HCT116 (cell line): ENCODE results near the gene VMA21. TPM values are rescaled to one million over a fixed set of nuclear protein-coding genes. Genes with fewer than 3 reads are reported as not detected.

ENCODE experiments used
- ATAC-seq: fragments of 200-7000 bp; cut with Tn5 transposase; 2 replicates; pipeline ENCODE4 v1.9.1; 2020; ENCODE audit warnings: mild to moderate bottlenecking, moderate library complexity
- BruUV-seq: library from RNA; stranded (reverse); fragments of 400-500 nt; replicated peaks from 2 replicates; lab custom pipeline; 2021; lab: Mats Ljungman, UMichigan
- CTCF ChIA-PET: fragments of 300-600 bp; sonication (Branson Sonifier 250); formaldehyde crosslinking; loops from one replicate; lab custom pipeline; 2021; ENCODE audit warnings: antibody characterized with exemption; lab: Charles Lee
- POLR2A ChIA-PET: fragments of 300-600, 350-600 bp; sonication (Branson Sonifier 250); formaldehyde crosslinking; loops from one replicate; lab custom pipeline; 2021; ENCODE audit warnings: antibody characterized with exemption; lab: Charles Lee
- RAD21 ChIA-PET, 2 experiments: fragments of 300-600 bp; sonication (Branson Sonifier 250); formaldehyde crosslinking; loops; one replicate each; lab custom pipeline; 2023; ENCODE audit warnings: low total read pairs in 2 of 2; ENCODE audit not compliant: uncharacterized antibody in 2 of 2, unreplicated experiment in 2 of 2, low non-redundant PET in 1 of 2; lab: Charles Lee
- DNase-seq: peaks from one replicate; pipeline ENCODE4 v3.0.0-alpha.2; 2010; ENCODE audit warnings: low read depth, low spot score
- H2AFZ ChIP-seq: fragments of 200-600 bp; shearing (Covaris generic), sonication (generic); 2 replicates; pipeline ENCODE4 v1.6.1; 2017; ENCODE audit warnings: low read depth, mixed run types, mixed read lengths, antibody characterized with exemption, low read length; ENCODE audit not compliant: poor library complexity, severe bottlenecking
- H3K27ac ChIP-seq: 2 replicates; pipeline ENCODE4 v1.5.1; 2012; ENCODE audit warnings: low read depth, low read length
- H3K27me3 ChIP-seq: fragments of 200-600 bp; sonication (generic); 2 replicates; pipeline ENCODE4 v1.6.1; 2016; ENCODE audit warnings: mixed run types, low read length, mixed read lengths; ENCODE audit not compliant: insufficient read depth
- H3K36me3 ChIP-seq, 2 experiments: fragments of 200-500 bp in 1 of 2; fragments of 200-600 bp in 1 of 2; sonication (Bioruptor generic) in 1 of 2; sonication (generic) in 1 of 2; 2 replicates each; pipeline versions ENCODE4 v1.5.1 to v1.6.1; 2014 to 2016; ENCODE audit warnings: low read length in 2 of 2, inconsistent platforms in 1 of 2, mixed read lengths in 1 of 2, mixed run types in 1 of 2; ENCODE audit not compliant: insufficient read depth in 2 of 2, control insufficient read depth in 1 of 2
- H3K4me1 ChIP-seq, 2 experiments: fragments of 200-600 bp in 1 of 2; sonication (generic) in 1 of 2; 2 replicates each; pipeline versions ENCODE4 v1.5.1 to v1.6.1; 2012 to 2017; ENCODE audit warnings: low read length in 2 of 2, inconsistent platforms in 1 of 2, mild to moderate bottlenecking in 1 of 2, mixed read lengths in 1 of 2, mixed run types in 1 of 2, moderate library complexity in 1 of 2; ENCODE audit not compliant: insufficient read depth in 2 of 2, control insufficient read depth in 1 of 2
- H3K4me2 ChIP-seq: fragments of 200-600 bp; sonication (generic); 2 replicates; pipeline ENCODE4 v1.6.1; 2017; ENCODE audit warnings: mixed run types, low read length, mixed read lengths
- H3K4me3 ChIP-seq, 2 experiments: fragments of 200-600 bp in 1 of 2; sonication (generic) in 1 of 2; replicated peaks in 1 of 2; 2 replicates each; pipeline ENCODE4 v1.5.1; 2011 to 2016; ENCODE audit warnings: low read length in 2 of 2, control low read depth in 1 of 2, low read depth in 1 of 2, mild to moderate bottlenecking in 1 of 2, mixed read lengths in 1 of 2, mixed run types in 1 of 2
- H3K79me2 ChIP-seq: fragments of 200-600 bp; sonication (generic); 2 replicates; pipeline ENCODE4 v1.6.1; 2017; ENCODE audit warnings: mild to moderate bottlenecking, mixed run types, low read length, moderate library complexity, mixed read lengths; ENCODE audit not compliant: insufficient read depth
- H3K9ac ChIP-seq: fragments of 200-600 bp; sonication (generic); 2 replicates; pipeline ENCODE4 v1.6.1; 2016; ENCODE audit warnings: low read length, mixed read lengths
- H3K9me2 ChIP-seq: fragments of 200-600 bp; sonication (generic), shearing (Covaris generic); 2 replicates; pipeline ENCODE4 v1.6.1; 2017; ENCODE audit warnings: mixed run types, mild to moderate bottlenecking, moderate library complexity; ENCODE audit not compliant: insufficient read depth
- H3K9me3 ChIP-seq, 2 experiments: fragments of 200-500 bp in 1 of 2; fragments of 200-600 bp in 1 of 2; sonication (Bioruptor generic) in 1 of 2; sonication (generic) in 1 of 2; 2 replicates each; pipeline ENCODE4 v1.6.1; 2014 to 2017; ENCODE audit warnings: low read length in 2 of 2, mixed read lengths in 2 of 2, inconsistent platforms in 1 of 2, low read depth in 1 of 2, mild to moderate bottlenecking in 1 of 2, mixed run types in 1 of 2, moderate library complexity in 1 of 2; ENCODE audit not compliant: control insufficient read depth in 1 of 2, insufficient read depth in 1 of 2
- H4K20me1 ChIP-seq: fragments of 200-600 bp; sonication (generic), shearing (Covaris generic); 2 replicates; pipeline ENCODE4 v1.6.1; 2017; ENCODE audit warnings: mixed run types, mild to moderate bottlenecking, moderate library complexity; ENCODE audit not compliant: insufficient read depth
- CBX3 ChIP-seq: IDR thresholded peaks from 2 replicates; pipeline ENCODE4 v1.6.1; 2012; ENCODE audit warnings: low read depth
- CEBPB ChIP-seq: IDR thresholded peaks from 2 replicates; pipeline ENCODE4 v1.6.1; 2012; ENCODE audit warnings: low read depth
- CTCF ChIP-seq, 3 experiments: fragments of 200-600 bp in 1 of 3; sonication (generic) in 1 of 3; IDR thresholded peaks in 2 of 3; conservative IDR thresholded peaks in 1 of 3; 2 replicates each; pipeline ENCODE4 v1.5.1; 2012 to 2017; ENCODE audit warnings: low read depth in 2 of 3, low read length in 2 of 3, antibody characterized with exemption in 1 of 3, borderline replicate concordance in 1 of 3, control low read depth in 1 of 3, mild to moderate bottlenecking in 1 of 3, mixed read lengths in 1 of 3, mixed run types in 1 of 3, moderate library complexity in 1 of 3; ENCODE audit not compliant: insufficient read depth in 1 of 3
- EGR1 ChIP-seq: IDR thresholded peaks from 2 replicates; pipeline ENCODE4 v1.6.1; 2012; ENCODE audit warnings: low read depth
- ELF1 ChIP-seq: IDR thresholded peaks from 2 replicates; pipeline ENCODE4 v1.6.1; 2012; ENCODE audit warnings: low read depth, borderline replicate concordance
- EZH2phosphoT487 ChIP-seq: fragments of 200-600 bp; IDR thresholded peaks from 2 replicates; pipeline ENCODE4 v1.6.1; 2018; ENCODE audit warnings: antibody characterized with exemption, borderline replicate concordance
- FOSL1 ChIP-seq: IDR thresholded peaks from 2 replicates; pipeline ENCODE4 v1.6.1; 2012; ENCODE audit warnings: low read depth
- POLR2A ChIP-seq: IDR thresholded peaks from 2 replicates; pipeline ENCODE4 v1.7.0; 2011; ENCODE audit warnings: borderline replicate concordance; ENCODE audit not compliant: insufficient read depth, insufficient read length; ENCODE audit errors: extremely low read depth
- POLR2AphosphoS5 ChIP-seq: IDR thresholded peaks from 2 replicates; pipeline ENCODE4 v1.6.1; 2011; ENCODE audit warnings: mild to moderate bottlenecking, low read depth, low read length, moderate library complexity
- RAD21 ChIP-seq: IDR thresholded peaks from 2 replicates; pipeline ENCODE4 v1.6.1; 2012; ENCODE audit warnings: low read depth, mild to moderate bottlenecking
- REST ChIP-seq: IDR thresholded peaks from 2 replicates; pipeline ENCODE4 v1.6.1; 2012; ENCODE audit warnings: low read depth
- SIN3A ChIP-seq: IDR thresholded peaks from 2 replicates; pipeline ENCODE4 v1.6.1; 2012; ENCODE audit warnings: low read depth
- SP1 ChIP-seq: IDR thresholded peaks from 2 replicates; pipeline ENCODE4 v1.6.1; 2012; ENCODE audit warnings: low read depth
- SRF ChIP-seq: IDR thresholded peaks from 2 replicates; pipeline ENCODE4 v1.6.1; 2012; ENCODE audit warnings: low read depth
- TCF7L2 ChIP-seq: IDR thresholded peaks from 2 replicates; pipeline ENCODE4 v1.7.0; 2011; ENCODE audit warnings: borderline replicate concordance, inconsistent platforms; ENCODE audit not compliant: insufficient read depth, insufficient read length; ENCODE audit errors: extremely low read depth
- YY1 ChIP-seq: IDR thresholded peaks from 2 replicates; pipeline ENCODE4 v1.6.1; 2011; ENCODE audit warnings: low read length, low read depth, moderate library complexity, mild to moderate bottlenecking; ENCODE audit not compliant: insufficient replicate concordance; ENCODE audit errors: extremely low read depth
- ZFX ChIP-seq: fragments of 450-650 bp; IDR thresholded peaks from 2 replicates; pipeline ENCODE4 v1.6.1; 2017
- intact Hi-C: fragments of 100-400 bp; cut with micrococcal nuclease; formaldehyde crosslinking; loops from 2 replicates; pipeline ENCODE4 v1.10.0; 2022
- total RNA-seq: library from RNA; stranded (reverse); gene quantifications from one replicate; pipeline ENCODE4 v1.2.1, GENCODE V29; 2021; ENCODE audit not compliant: unreplicated experiment
- TF ChIP-seq, protein P1 (sequence below): IDR thresholded peaks from 2 replicates; pipeline ENCODE4 v1.6.1; 2011; ENCODE audit warnings: mild to moderate bottlenecking, low read length, moderate library complexity; ENCODE audit not compliant: insufficient replicate concordance; ENCODE audit errors: extremely low read depth

The VMA21 gene
- total RNA-seq, 1 experiment from 2014 or later: 45.1 TPM

GRCh38 chrX:151398346-151398745 lies 1.3 kb downstream of the VMA21 start:
- CTCF ChIA-PET: no interaction called here
- RAD21 ChIA-PET: no interaction called here
- TF ChIP-seq EZH2phosphoT487 (no peak), SIN3A (no peak), POLR2AphosphoS5 (no peak), REST (no peak), SRF (no peak), CBX3 (no peak), FOSL1 (no peak), CTCF (IDR thresholded peaks at IDR 0.05 in 2 of 3, conservative IDR thresholded peaks at IDR 0.05 in 1 of 3; ENCODE audit: borderline replicate concordance in 1 of 3, insufficient read depth in 1 of 3, low read depth in 2 of 3, low read length in 2 of 3) (no peak), EGR1 (no peak), ZFX (no peak), TCF7L2 (no peak), YY1 (no peak), SP1 (no peak), CEBPB (no peak), POLR2A (no peak), RAD21 (no peak), ELF1 (no peak)
- TF ChIP-seq, protein P1, sequence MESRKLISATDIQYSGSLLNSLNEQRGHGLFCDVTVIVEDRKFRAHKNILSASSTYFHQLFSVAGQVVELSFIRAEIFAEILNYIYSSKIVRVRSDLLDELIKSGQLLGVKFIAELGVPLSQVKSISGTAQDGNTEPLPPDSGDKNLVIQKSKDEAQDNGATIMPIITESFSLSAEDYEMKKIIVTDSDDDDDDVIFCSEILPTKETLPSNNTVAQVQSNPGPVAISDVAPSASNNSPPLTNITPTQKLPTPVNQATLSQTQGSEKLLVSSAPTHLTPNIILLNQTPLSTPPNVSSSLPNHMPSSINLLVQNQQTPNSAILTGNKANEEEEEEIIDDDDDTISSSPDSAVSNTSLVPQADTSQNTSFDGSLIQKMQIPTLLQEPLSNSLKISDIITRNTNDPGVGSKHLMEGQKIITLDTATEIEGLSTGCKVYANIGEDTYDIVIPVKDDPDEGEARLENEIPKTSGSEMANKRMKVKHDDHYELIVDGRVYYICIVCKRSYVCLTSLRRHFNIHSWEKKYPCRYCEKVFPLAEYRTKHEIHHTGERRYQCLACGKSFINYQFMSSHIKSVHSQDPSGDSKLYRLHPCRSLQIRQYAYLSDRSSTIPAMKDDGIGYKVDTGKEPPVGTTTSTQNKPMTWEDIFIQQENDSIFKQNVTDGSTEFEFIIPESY: no peak
- peaks cover 17% of the 10 kb centered on the region; the same call in 1 of the 2 replicates for H4K20me1 ChIP-seq
- no peaks in the 10 kb centered on the region for H3K9me2 ChIP-seq
- peak overlapping the region; percentile 66 for H3K4me2 ChIP-seq
- intact Hi-C loops: no loop called here
- peaks cover 6 to 18% of the 10 kb centered on the region in 2 experiments; a peak in 3 of 4 replicates for H3K4me1 ChIP-seq
- H3K9me3 ChIP-seq: no peaks in the 10 kb centered on the region
- H3K4me3 ChIP-seq: peak overlapping the region; percentile 76 to 78
- BruUV-seq: no TSS peak
- H3K27me3 ChIP-seq: no peaks in the 10 kb centered on the region
- no peaks in the 10 kb centered on the region; a peak in 1 of 4 replicates for H3K36me3 ChIP-seq
- peaks cover 63% of the 10 kb centered on the region for H3K79me2 ChIP-seq
- H2AFZ ChIP-seq: no peak overlapping the region
- ATAC-seq (no peak), DNase-seq (no peak)
- POLR2A ChIA-PET: no interaction called here
- H3K27ac ChIP-seq: no peak overlapping the region
- H3K9ac ChIP-seq: peak overlapping the region; percentile 86
